Activated naive CD4-positive, alpha-beta T cell treated with anti-CD3 and anti-CD28 coated beads, Interleukin-2, amount 50 U/mL, for 24 hours (primary cell): Measurements from ENCODE around the gene KCNT1.

Experiments used
- H3K27ac Mint-ChIP-seq: one replicate; pipeline ENCODE4 v1.8.0; 2021; ENCODE audit warnings: mild to moderate bottlenecking, mixed read lengths
- H3K27me3 Mint-ChIP-seq: one replicate; pipeline ENCODE4 v1.8.0; 2021; ENCODE audit warnings: mixed read lengths
- H3K36me3 Mint-ChIP-seq: one replicate; pipeline ENCODE4 v1.8.0; 2021; ENCODE audit warnings: mixed read lengths
- H3K4me1 Mint-ChIP-seq: one replicate; pipeline ENCODE4 v1.8.0; 2021; ENCODE audit warnings: mixed read lengths
- H3K4me3 Mint-ChIP-seq: one replicate; pipeline ENCODE4 v1.8.0; 2021; ENCODE audit warnings: mild to moderate bottlenecking, mixed read lengths
- H3K9me3 Mint-ChIP-seq: one replicate; pipeline ENCODE4 v1.8.0; 2021; ENCODE audit warnings: mixed read lengths

Gene KCNT1

GRCh38 chr9:135741276-135742219, 39.6 kb downstream of the KCNT1 start:
- H3K36me3 Mint-ChIP-seq = no peaks in the 10 kb centered on the region

GRCh38 chr9:135743021-135743420, 41.0 kb downstream of the KCNT1 start:
- Mint-ChIP-seq H3K4me3 (no peak overlapping the region), H3K9me3 (no peaks in the 10 kb centered on the region), H3K27me3 (peaks cover 4% of the 10 kb centered on the region), H3K4me1 (no peaks in the 10 kb centered on the region), H3K27ac (no peak overlapping the region), H3K36me3 (no peaks in the 10 kb centered on the region)

More at GRCh38 chr9:135741276-135742219, 39.6 kb downstream of the KCNT1 start:
- no peaks in the 10 kb centered on the region for H3K9me3 Mint-ChIP-seq
- no peak overlapping the region for H3K4me3 Mint-ChIP-seq
- H3K27ac Mint-ChIP-seq = no peak overlapping the region
- H3K4me1 Mint-ChIP-seq = no peaks in the 10 kb centered on the region
- H3K27me3 Mint-ChIP-seq = peaks cover 7% of the 10 kb centered on the region

GRCh38 chr9:135743546-135744332, 41.8 kb downstream of the KCNT1 start:
- Mint-ChIP-seq H3K4me1 (no peaks in the 10 kb centered on the region), H3K27me3 (peaks cover 4% of the 10 kb centered on the region), H3K4me3 (no peak overlapping the region), H3K9me3 (no peaks in the 10 kb centered on the region), H3K36me3 (no peaks in the 10 kb centered on the region), H3K27ac (no peak overlapping the region)

GRCh38 chr9:135744333-135745070, 42.5 kb downstream of the KCNT1 start:
- Mint-ChIP-seq H3K4me3 (no peak overlapping the region), H3K4me1 (no peaks in the 10 kb centered on the region), H3K9me3 (no peaks in the 10 kb centered on the region), H3K27ac (no peak overlapping the region), H3K27me3 (peaks cover 1% of the 10 kb centered on the region), H3K36me3 (no peaks in the 10 kb centered on the region)

- no peak overlapping the region for H3K27ac Mint-ChIP-seq
- no peaks in the 10 kb centered on the region for H3K4me1 Mint-ChIP-seq
- no peaks in the 10 kb centered on the region for H3K36me3 Mint-ChIP-seq
These were observed 43.2 kb downstream of the KCNT1 start for GRCh38 chr9:135745189-135745588.

GRCh38 chr9:135745686-135746324, 43.8 kb downstream of the KCNT1 start:
- no peak overlapping the region for H3K4me3 Mint-ChIP-seq
- H3K4me1 Mint-ChIP-seq = no peaks in the 10 kb centered on the region
- no peak overlapping the region for H3K27ac Mint-ChIP-seq
- no peaks in the 10 kb centered on the region for H3K36me3 Mint-ChIP-seq
- H3K27me3 Mint-ChIP-seq = peaks cover 1% of the 10 kb centered on the region
- no peaks in the 10 kb centered on the region for H3K9me3 Mint-ChIP-seq

More at GRCh38 chr9:135745189-135745588, 43.2 kb downstream of the KCNT1 start:
- peaks cover 1% of the 10 kb centered on the region for H3K27me3 Mint-ChIP-seq
- H3K9me3 Mint-ChIP-seq = no peaks in the 10 kb centered on the region
- no peak overlapping the region for H3K4me3 Mint-ChIP-seq

- no peaks in the 10 kb centered on the region for H3K9me3 Mint-ChIP-seq
- H3K4me1 Mint-ChIP-seq = no peaks in the 10 kb centered on the region
- peaks cover 1% of the 10 kb centered on the region for H3K27me3 Mint-ChIP-seq
- H3K36me3 Mint-ChIP-seq = no peaks in the 10 kb centered on the region
- H3K27ac Mint-ChIP-seq = no peak overlapping the region
- no peak overlapping the region for H3K4me3 Mint-ChIP-seq
These were observed 44.6 kb downstream of the KCNT1 start for GRCh38 chr9:135746565-135746964.

- Mint-ChIP-seq H3K27me3 (peaks cover 1% of the 10 kb centered on the region), H3K36me3 (no peaks in the 10 kb centered on the region), H3K4me3 (no peak overlapping the region), H3K9me3 (no peaks in the 10 kb centered on the region), H3K4me1 (no peaks in the 10 kb centered on the region), H3K27ac (no peak overlapping the region)
These were observed 45.3 kb downstream of the KCNT1 start for GRCh38 chr9:135747311-135747710.

- Mint-ChIP-seq H3K27me3 (no peaks in the 10 kb centered on the region), H3K9me3 (no peaks in the 10 kb centered on the region), H3K4me3 (no peak overlapping the region), H3K27ac (no peak overlapping the region), H3K36me3 (no peaks in the 10 kb centered on the region), H3K4me1 (no peaks in the 10 kb centered on the region)
These were observed 46.7 kb downstream of the KCNT1 start for GRCh38 chr9:135748676-135749075.

GRCh38 chr9:135749171-135750045, 47.4 kb downstream of the KCNT1 start:
- H3K4me3 Mint-ChIP-seq = no peak overlapping the region
- H3K4me1 Mint-ChIP-seq = no peaks in the 10 kb centered on the region
- H3K36me3 Mint-ChIP-seq = no peaks in the 10 kb centered on the region
- no peak overlapping the region for H3K27ac Mint-ChIP-seq
- no peaks in the 10 kb centered on the region for H3K27me3 Mint-ChIP-seq
- H3K9me3 Mint-ChIP-seq = no peaks in the 10 kb centered on the region

GRCh38 chr9:135750786-135751185, 48.8 kb downstream of the KCNT1 start:
- no peaks in the 10 kb centered on the region for H3K27me3 Mint-ChIP-seq
- no peaks in the 10 kb centered on the region for H3K4me1 Mint-ChIP-seq
- no peaks in the 10 kb centered on the region for H3K36me3 Mint-ChIP-seq
- no peaks in the 10 kb centered on the region for H3K9me3 Mint-ChIP-seq
- no peak overlapping the region for H3K4me3 Mint-ChIP-seq
- H3K27ac Mint-ChIP-seq = no peak overlapping the region

GRCh38 chr9:135751501-135751900, 49.5 kb downstream of the KCNT1 start:
- H3K4me1 Mint-ChIP-seq = no peaks in the 10 kb centered on the region
- H3K27ac Mint-ChIP-seq = no peak overlapping the region
- H3K36me3 Mint-ChIP-seq = no peaks in the 10 kb centered on the region
- H3K9me3 Mint-ChIP-seq = no peaks in the 10 kb centered on the region
- H3K4me3 Mint-ChIP-seq = no peak overlapping the region
- no peaks in the 10 kb centered on the region for H3K27me3 Mint-ChIP-seq

- Mint-ChIP-seq H3K27me3 (no peaks in the 10 kb centered on the region), H3K27ac (no peak overlapping the region), H3K4me1 (no peaks in the 10 kb centered on the region)
These were observed 50.6 kb downstream of the KCNT1 start for GRCh38 chr9:135752281-135753204.

More at GRCh38 chr9:135752281-135753204, 50.6 kb downstream of the KCNT1 start:
- no peaks in the 10 kb centered on the region for H3K36me3 Mint-ChIP-seq
- H3K9me3 Mint-ChIP-seq = no peaks in the 10 kb centered on the region
- no peak overlapping the region for H3K4me3 Mint-ChIP-seq
